Naive thymus-derived CD8-positive, alpha-beta T cell (primary cell): ENCODE measurements around the gene NFASC. TPM values are rescaled to one million over a fixed set of nuclear protein-coding genes. Genes with fewer than 3 reads are reported as not detected.

Source experiments
- ATAC-seq, 2 donors: fragments of 150-1000 bp; cut with Tn5 transposase in 1 of 2; sonication (Bioruptor Pico), chemical (Tn5 transposase) in 1 of 2; 1 replicate in 1 of 2; 2 replicates in 1 of 2; pipeline ENCODE4 v1.10.0; 2021; ENCODE audit warnings: mild to moderate bottlenecking in 2 of 2, moderate library complexity in 2 of 2
- POLR2A ChIA-PET: fragments of 350-600 bp; sonication (Branson Sonifier 250); formaldehyde crosslinking; loops from one replicate; lab custom pipeline; 2021; ENCODE audit warnings: antibody characterized with exemption; lab: Charles Lee
- DNase-seq, 10 donors: peaks; one replicate each; pipeline versions ENCODE4 v3.0.0 to v3.0.0-alpha.2; 2020 to 2022
- H3K27ac Mint-ChIP-seq, 10 donors: one replicate each; pipeline ENCODE4 v1.8.0; 2020 to 2022; ENCODE audit warnings: mild to moderate bottlenecking in 10 of 10, mixed read lengths in 10 of 10, moderate library complexity in 4 of 10, inconsistent platforms in 1 of 10
- H3K27me3 Mint-ChIP-seq, 5 donors: one replicate each; pipeline ENCODE4 v1.8.0; 2021 to 2022; ENCODE audit warnings: mixed read lengths in 5 of 5
- H3K36me3 Mint-ChIP-seq, 3 donors: one replicate each; pipeline ENCODE4 v1.8.0; 2020 to 2022; ENCODE audit warnings: mixed read lengths in 3 of 3, mild to moderate bottlenecking in 2 of 3, inconsistent platforms in 1 of 3
- H3K4me1 Mint-ChIP-seq, 4 donors: one replicate each; pipeline ENCODE4 v1.8.0; 2021 to 2022; ENCODE audit warnings: mixed read lengths in 4 of 4
- H3K4me3 Mint-ChIP-seq, 10 donors: one replicate each; pipeline ENCODE4 v1.8.0; 2020 to 2022; ENCODE audit warnings: mild to moderate bottlenecking in 10 of 10, mixed read lengths in 10 of 10, moderate library complexity in 6 of 10, inconsistent platforms in 1 of 10
- H3K9me3 Mint-ChIP-seq, 9 donors: one replicate each; pipeline ENCODE4 v1.8.0; 2020 to 2022; ENCODE audit warnings: mixed read lengths in 9 of 9, mild to moderate bottlenecking in 3 of 9, inconsistent platforms in 1 of 9, moderate library complexity in 1 of 9
- polyA plus RNA-seq, 3 donors: library from polyadenylated mRNA; unstranded; fragments of 300-500 nt; fragmentation: Illumina TruSeq; gene quantifications; one replicate each; pipeline ENCODE4 v1.2.3, GENCODE V29; 2021
- total RNA-seq, 8 experiments: library from RNA in 2 of 8; stranded (reverse) in 2 of 8; gene quantifications; one replicate each; pipeline ENCODE4 v1.2.3 and lab custom pipeline; 2021 to 2026

NFASC gene
- total and polyA plus RNA-seq, 5 experiments from 2014 or later: not detected

DNA sequence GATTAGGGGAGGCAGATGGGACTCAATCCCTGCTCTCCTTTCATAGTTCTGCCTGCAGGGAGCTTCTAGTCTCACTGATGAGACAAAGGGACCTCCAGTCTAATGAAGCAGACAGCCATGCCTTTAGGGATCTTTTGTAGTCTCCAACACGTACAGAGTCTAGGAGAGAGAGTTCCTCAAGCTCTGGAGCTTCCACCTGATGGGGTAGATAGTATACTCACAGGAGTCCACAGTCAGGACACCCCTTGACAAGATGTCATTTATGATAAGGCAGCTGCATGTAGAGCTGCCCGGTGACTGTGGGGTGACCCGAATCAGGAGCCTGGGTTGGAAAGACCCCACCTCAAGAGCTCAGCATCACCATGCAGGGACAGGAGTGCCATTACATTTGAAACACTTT lies 117.0 kb downstream of the NFASC start:
- Mint-ChIP-seq H3K36me3 (no peaks in the 10 kb centered on the region), H3K4me1 (peaks cover 7 to 18% (median 13%) of the 10 kb centered on the region in 4 donors), H3K27me3 (peaks cover under 1 to 10% (median 9%) of the 10 kb centered on the region in 5 donors), H3K9me3 (no peaks in the 10 kb centered on the region), H3K27ac (no peak overlapping the region), H3K4me3 (no peak overlapping the region)
- POLR2A ChIA-PET: no interaction called here
- DNase-seq (no peak), ATAC-seq (no peak)

DNA sequence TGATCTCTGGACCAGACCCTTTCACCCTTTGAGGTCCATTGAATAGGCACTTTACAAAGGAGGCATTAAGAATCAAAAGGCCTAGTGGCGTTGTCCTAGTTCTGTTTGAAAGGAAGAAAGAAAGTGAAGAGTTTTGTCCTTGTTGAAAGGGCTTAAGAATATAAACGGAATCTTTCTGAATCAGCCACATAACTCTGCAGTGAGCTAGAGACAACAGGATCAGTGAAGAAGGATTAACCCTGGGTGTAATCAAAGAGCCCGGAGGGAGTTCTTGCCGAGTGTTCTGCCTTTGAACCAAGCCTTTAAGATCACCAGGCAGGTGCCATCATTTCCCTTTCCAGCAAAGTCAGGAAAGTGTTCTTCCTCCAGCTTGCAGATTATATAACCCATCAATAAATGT lies 117.5 kb downstream of the NFASC start:
- no peak for ATAC-seq
- H3K36me3 Mint-ChIP-seq: no peaks in the 10 kb centered on the region

DNA sequence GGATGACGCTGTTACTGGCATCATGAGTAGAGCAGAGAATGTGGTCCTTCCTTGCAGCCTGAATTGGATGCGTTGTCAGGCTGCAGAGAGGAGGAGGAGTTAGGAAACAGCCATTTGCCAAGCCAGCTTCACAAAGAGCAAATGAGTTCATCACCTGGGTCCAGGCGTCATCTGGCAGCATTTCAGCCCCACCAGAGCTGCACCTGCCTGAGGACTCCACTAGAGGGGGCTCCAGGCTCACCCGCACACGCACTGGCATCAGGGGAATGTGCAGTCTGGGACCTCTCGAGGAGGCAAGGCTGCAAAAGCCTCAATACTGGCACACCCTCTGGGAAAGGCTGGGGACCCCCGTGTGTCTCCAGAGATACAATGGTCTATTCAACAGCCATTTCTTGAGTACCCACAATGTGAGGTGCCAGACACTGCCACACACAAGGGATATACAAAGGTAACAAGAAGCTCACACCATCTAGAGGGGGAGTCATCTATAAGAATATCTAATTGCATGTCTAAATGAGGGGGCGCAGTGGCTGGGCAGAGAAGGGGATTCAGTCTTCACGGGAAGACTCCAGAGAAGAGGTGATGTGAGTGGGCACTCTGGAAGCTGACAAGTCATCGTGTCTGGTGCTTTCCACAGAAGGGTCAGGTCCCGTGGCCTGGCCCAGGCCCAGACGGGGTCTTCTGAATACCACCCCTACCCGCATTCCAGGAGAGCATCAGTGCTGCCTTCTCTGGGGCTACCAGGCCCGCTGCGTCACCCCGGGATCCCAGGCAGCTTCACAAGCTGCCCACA lies 118.8 kb downstream of the NFASC start:
- Mint-ChIP-seq H3K27ac (peak overlapping the region in 1 of 10 donors; percentile 20), H3K27me3 (peaks cover 0 to 4% (median 2%) of the 10 kb centered on the region in 5 donors), H3K9me3 (no peaks in the 10 kb centered on the region), H3K36me3 (no peaks in the 10 kb centered on the region), H3K4me1 (peaks cover 10 to 17% (median 16%) of the 10 kb centered on the region in 4 donors), H3K4me3 (no peak overlapping the region)
- ATAC-seq: peak; percentile 65 to 76
- peak in 9 of 10 donors; percentile 22 to 56 (median 36) for DNase-seq
- POLR2A ChIA-PET: no interaction called here

More for the DNA sequence above, 117.5 kb downstream of the NFASC start:
- DNase-seq: no peak
- H3K27me3 Mint-ChIP-seq: peaks cover 0 to 5% (median 4%) of the 10 kb centered on the region in 5 donors
- POLR2A ChIA-PET: no interaction called here
- no peaks in the 10 kb centered on the region for H3K9me3 Mint-ChIP-seq
- H3K4me3 Mint-ChIP-seq: no peak overlapping the region
- no peak overlapping the region for H3K27ac Mint-ChIP-seq
- H3K4me1 Mint-ChIP-seq: peaks cover 7 to 19% (median 15%) of the 10 kb centered on the region in 4 donors

DNA sequence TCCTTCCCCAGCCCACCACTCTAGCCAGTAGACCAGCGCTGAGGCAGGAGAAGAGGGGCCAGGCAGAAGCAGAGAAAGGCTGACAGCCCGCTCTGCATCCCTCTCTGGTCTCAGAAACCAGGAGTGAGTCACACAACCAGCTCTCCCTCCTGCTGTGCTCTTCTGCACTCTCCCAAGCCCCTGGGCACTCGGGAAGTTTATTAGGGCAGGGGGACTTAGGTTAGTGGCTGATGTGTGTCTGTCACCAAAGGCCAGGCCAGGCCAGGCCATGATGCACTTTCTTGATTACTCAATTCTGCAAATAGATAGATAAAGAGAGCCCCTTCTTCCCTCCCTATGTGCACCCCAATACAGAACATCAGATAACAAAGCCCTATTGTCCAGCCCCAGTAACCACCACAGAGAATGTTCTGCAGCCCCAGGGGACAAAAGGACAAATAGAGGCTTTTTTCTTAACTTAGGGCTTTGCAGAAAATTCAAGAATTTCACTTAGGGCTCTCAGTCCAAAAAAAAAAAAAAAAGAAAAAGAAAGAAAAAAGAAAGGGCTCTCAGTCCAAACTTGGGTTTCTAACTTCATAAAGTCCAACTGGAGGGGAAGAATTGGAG lies 119.5 kb downstream of the NFASC start:
- no peak overlapping the region for H3K4me3 Mint-ChIP-seq
- ATAC-seq: no peak
- DNase-seq: no peak
- POLR2A ChIA-PET: no interaction called here
- peaks cover 10 to 17% (median 16%) of the 10 kb centered on the region in 4 donors for H3K4me1 Mint-ChIP-seq
- H3K27me3 Mint-ChIP-seq: peaks cover 0 to 4% (median under 1%) of the 10 kb centered on the region in 5 donors
- no peak overlapping the region for H3K27ac Mint-ChIP-seq
- H3K36me3 Mint-ChIP-seq: no peaks in the 10 kb centered on the region
- no peaks in the 10 kb centered on the region for H3K9me3 Mint-ChIP-seq

DNA sequence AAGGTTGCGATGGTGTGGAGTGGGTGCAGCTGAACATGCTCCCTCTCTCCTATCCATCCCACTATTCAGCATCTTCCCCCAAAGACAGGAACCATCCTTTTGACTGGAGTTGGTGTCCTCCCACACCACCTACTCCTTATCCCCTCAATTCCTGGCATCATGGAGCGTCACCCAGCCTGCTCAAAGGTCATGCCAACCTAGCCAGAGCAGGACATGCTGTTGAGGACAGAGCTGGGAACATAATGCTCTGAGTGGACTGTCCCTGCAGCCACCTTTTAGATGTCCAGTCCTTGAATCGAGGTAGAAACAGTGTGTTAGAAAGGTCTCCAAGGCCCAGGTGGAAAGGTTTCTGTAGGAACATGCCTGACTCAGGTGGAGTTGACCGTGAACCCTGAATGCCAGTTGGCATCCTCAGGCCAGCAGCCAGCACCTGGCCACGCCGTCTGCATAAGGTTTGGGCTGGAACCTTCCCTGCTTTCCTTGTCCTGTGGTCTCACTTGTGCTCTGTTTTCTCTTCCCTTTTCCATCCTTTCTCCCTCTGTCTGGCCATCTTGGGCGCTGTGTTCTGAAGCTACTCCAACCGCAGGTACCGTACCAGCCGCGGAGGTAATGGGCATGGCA lies 120.2 kb downstream of the NFASC start:
- no peak for DNase-seq
- Mint-ChIP-seq H3K27ac (peak overlapping the region in 2 of 10 donors; percentile 14 to 24), H3K9me3 (no peaks in the 10 kb centered on the region), H3K4me1 (peaks cover 10 to 17% (median 16%) of the 10 kb centered on the region in 4 donors), H3K27me3 (peaks cover 0 to 4% (median 0%) of the 10 kb centered on the region in 5 donors), H3K4me3 (no peak overlapping the region), H3K36me3 (no peaks in the 10 kb centered on the region)
- POLR2A ChIA-PET: no interaction called here
- no peak for ATAC-seq

DNA sequence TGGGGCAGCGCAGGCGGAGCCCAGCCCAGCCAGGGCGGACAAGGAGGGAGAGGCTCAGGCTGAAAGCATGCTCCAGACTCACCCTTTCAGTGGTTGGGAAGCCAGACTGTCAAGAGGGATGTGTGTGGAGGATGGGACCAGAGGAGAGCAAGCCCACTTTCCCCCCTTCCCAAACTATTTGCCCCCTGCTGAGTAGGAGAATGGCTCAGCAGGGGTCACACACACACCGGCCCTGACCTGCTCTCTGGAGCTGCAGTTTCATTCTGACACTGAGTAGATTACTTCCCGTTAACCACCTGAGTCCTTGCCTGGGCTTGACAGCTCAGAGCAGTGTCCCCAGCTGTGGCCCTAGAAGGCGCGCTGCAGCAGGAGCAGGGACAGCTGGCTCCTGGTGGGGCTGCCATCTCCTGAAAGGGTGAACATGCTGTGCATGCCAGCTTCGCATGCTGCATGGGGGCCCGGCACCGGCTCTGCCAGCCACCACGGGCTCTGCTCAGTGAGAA lies 120.7 kb downstream of the NFASC start:
- no peak for DNase-seq
- ATAC-seq: no peak
- Mint-ChIP-seq H3K9me3 (no peaks in the 10 kb centered on the region), H3K4me1 (peaks cover 10 to 17% (median 16%) of the 10 kb centered on the region in 4 donors), H3K27ac (peak overlapping the region in 3 of 10 donors; percentile 14 to 83 (median 24)), H3K27me3 (peaks cover 0 to 4% (median 0%) of the 10 kb centered on the region in 5 donors), H3K4me3 (no peak overlapping the region), H3K36me3 (no peaks in the 10 kb centered on the region)
- POLR2A ChIA-PET: no interaction called here

DNA sequence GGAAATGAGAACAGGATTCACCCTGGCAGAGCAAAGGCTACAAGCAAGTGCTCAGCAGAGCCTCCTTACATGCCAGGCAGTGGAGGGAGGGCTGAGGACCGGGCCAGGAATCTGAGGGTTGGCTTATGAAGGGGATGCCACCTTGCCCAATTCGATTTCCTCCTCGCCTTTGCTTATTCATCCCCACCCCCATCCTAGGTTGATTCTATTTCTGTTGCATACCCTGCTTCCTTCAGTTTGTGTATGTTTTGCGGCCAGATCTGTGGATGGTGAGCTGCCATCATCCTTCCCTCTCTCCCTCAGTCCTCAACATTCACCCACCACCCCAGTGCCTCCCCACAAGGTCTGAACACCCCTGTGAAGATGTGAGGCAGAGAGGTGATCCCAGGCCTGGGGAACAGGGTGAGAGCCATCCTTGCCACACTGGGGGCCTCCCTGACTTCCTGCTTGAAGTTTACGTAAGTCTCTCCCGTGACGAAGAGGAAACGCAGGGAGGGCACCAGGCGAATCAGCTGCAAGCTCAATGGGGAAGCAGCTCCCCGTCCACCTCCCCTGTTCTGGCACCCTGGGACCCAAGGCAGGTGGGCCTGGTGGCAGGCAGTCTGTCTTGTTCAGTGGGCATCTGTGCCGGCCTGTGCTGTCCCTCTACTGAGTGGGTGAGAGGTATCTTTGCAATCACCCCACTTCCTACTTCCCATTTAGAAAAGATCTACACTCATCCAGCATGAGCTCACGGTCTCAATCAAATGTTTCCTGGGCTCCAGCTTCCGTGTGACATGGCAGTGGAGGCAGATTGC lies 121.7 kb downstream of the NFASC start:
- Mint-ChIP-seq H3K4me3 (peak overlapping the region in 8 of 10 donors; percentile 15 to 47 (median 39)), H3K9me3 (no peaks in the 10 kb centered on the region), H3K27ac (peak overlapping the region in 9 of 10 donors; percentile 28 to 92 (median 85)), H3K27me3 (peaks cover 0 to 2% (median 0%) of the 10 kb centered on the region in 5 donors), H3K4me1 (peaks cover 10 to 17% (median 16%) of the 10 kb centered on the region in 4 donors), H3K36me3 (no peaks in the 10 kb centered on the region)
- POLR2A ChIA-PET: no interaction called here
- DNase-seq (peak in 5 of 10 donors; percentile 7 to 42 (median 28)), ATAC-seq (peak; percentile 37 to 77)

DNA sequence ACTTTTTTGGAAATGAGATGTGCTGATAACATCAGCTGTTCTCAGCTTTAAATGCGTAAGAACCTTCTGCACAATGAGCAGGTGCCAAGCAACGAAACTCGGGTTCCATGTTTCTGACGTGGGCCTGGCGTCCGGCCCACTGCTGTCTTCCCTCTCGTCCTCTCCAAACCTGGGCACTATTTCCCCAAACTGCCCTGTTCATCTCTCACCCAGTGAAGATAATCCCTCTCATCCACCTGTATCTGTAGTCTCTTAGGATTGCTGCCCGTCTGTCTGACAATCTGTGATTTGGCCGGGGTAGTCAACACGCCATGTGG lies 122.3 kb downstream of the NFASC start:
- Mint-ChIP-seq H3K27me3 (peaks cover 0 to 2% (median 0%) of the 10 kb centered on the region in 5 donors), H3K9me3 (no peaks in the 10 kb centered on the region), H3K36me3 (no peaks in the 10 kb centered on the region), H3K4me1 (peaks cover 10 to 17% (median 16%) of the 10 kb centered on the region in 4 donors), H3K4me3 (peak overlapping the region in 4 of 10 donors; percentile 0 to 42 (median 22)), H3K27ac (peak overlapping the region in 3 of 10 donors; percentile 13 to 83 (median 16))
- DNase-seq (no peak), ATAC-seq (no peak)
- POLR2A ChIA-PET: no interaction called here

DNA sequence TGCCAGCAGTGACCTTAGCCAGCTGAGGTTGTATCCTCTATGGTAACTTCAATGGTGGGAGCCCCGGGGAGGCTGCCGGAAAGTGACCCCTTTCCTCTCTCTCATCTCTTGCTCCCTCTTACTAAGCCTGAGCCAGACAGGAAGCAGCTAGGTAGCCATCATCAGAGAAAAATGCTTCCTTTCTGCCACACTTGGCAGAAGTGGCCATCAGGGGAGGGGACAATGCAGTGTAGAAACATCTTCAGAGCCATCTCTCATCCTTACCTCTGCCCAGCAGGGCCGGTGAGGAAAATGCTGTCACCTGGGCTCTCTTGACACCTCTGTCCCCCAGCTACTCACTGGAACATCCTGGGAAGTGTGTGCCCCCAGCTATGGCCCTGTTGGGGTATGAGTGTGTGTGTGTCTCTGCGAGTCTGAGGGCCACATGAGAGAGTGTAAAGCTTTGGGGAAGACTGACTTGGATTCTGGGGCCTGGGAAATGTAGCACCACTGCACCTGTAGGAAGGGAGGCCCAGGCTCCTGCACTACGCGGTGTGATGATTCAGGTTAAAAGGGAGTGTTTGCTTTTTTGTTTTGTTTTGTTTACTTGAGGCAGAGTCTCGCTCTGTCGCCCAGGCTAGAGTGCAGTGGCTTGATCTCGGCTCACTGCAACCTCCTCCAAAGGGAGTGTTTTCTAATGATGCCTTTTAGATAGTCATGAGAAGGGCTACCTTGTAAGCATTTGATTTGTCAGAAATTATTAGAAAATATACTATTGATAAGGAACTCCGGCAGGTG lies 123.6 kb downstream of the NFASC start:
- H3K4me1 Mint-ChIP-seq: peaks cover 10 to 17% (median 16%) of the 10 kb centered on the region in 4 donors
- peaks cover 0 to under 1% (median 0%) of the 10 kb centered on the region in 5 donors for H3K27me3 Mint-ChIP-seq
- DNase-seq (no peak), ATAC-seq (no peak)
- no peaks in the 10 kb centered on the region for H3K36me3 Mint-ChIP-seq
- POLR2A ChIA-PET: no interaction called here
- H3K4me3 Mint-ChIP-seq: no peak overlapping the region
- H3K9me3 Mint-ChIP-seq: no peaks in the 10 kb centered on the region
- H3K27ac Mint-ChIP-seq: peak overlapping the region in 5 of 10 donors; percentile 7 to 50 (median 14)

DNA sequence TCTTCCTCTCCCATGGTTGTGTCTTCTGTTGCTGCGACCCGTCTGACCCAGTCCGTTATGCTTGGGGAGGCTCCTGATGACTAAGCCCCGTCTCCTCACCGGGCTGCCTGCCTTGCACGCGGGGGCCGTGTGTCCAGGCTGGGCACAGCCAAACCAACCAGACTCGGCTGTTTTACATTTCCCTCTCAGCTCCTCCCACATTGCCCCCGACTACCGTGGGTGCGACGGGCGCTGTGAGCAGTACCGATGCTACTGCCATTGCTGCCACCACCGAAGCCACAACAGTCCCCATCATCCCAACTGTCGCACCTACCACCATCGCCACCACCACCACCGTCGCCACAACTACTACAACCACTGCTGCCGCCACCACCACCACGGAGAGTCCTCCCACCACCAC lies 126.3 kb downstream of the NFASC start:
- no peak overlapping the region for H3K27ac Mint-ChIP-seq
- DNase-seq (no peak), ATAC-seq (no peak)
- no peak overlapping the region for H3K4me3 Mint-ChIP-seq
- peaks cover 0 to 4% (median 0%) of the 10 kb centered on the region in 5 donors for H3K27me3 Mint-ChIP-seq
- H3K36me3 Mint-ChIP-seq: no peaks in the 10 kb centered on the region
- POLR2A ChIA-PET: no interaction called here
- no peaks in the 10 kb centered on the region for H3K9me3 Mint-ChIP-seq
- H3K4me1 Mint-ChIP-seq: peaks cover 8 to 14% (median 13%) of the 10 kb centered on the region in 4 donors

DNA sequence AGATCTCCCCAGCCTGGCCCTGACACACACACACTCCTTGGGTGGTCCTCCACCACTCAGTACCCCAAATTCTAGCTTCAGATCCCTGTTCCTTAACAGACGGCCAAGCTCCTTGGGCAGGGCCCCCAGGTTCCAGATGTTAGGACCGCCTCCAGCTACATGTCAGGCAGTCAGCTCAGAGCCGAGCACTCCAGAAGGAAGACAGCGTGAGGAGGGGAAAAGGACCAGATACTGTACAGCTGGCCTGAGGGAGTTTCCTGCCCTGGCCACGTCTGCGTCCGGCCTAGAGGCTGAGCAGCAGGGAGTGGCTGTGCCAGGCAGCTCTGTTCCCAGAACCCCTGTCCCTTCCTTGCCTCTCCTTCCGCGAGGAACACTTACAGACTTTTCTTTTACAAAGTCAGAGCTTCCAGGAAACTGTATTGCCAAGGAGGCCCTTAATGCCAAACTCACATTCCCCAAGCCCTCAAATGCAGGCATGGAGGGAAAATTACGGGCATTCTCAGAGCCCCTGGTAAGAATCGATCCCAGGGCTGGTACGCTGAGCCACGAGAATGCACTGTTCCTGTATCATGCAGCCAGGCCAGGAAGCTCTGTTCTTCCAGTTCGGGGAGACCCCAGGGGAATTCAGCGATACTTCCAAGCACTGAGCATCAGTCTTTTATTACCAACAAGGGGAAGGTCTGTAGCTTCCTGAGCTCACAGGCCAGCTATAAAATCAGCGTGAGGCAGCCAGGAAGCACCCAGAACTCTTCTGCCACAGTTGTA lies 127.1 kb downstream of the NFASC start:
- Mint-ChIP-seq H3K36me3 (no peaks in the 10 kb centered on the region), H3K4me1 (peaks cover 3 to 6% (median 6%) of the 10 kb centered on the region in 4 donors), H3K9me3 (no peaks in the 10 kb centered on the region), H3K4me3 (no peak overlapping the region), H3K27ac (no peak overlapping the region), H3K27me3 (peaks cover 0 to 4% (median 0%) of the 10 kb centered on the region in 5 donors)
- DNase-seq (no peak), ATAC-seq (no peak)
- POLR2A ChIA-PET: no interaction called here
